KG1 (cell line): ENCODE data around the gene TRMT112.

Experiments
- DNase-seq: peaks from one replicate; lab custom pipeline; 2025; lab: John Stamatoyannopoulos, UW

Gene TRMT112

GRCh38 chr11:64351136-64351631 lies 33.8 kb upstream of the TRMT112 start:
- no peak for DNase-seq

GRCh38 chr11:64349404-64349803 lies 32.0 kb upstream of the TRMT112 start:
- DNase-seq: no peak

GRCh38 chr11:64349025-64349387 lies 31.6 kb upstream of the TRMT112 start:
- no peak for DNase-seq

GRCh38 chr11:64348383-64349024 lies 31.1 kb upstream of the TRMT112 start:
- DNase-seq: no peak

- DNase-seq: no peak
Observed at GRCh38 chr11:64347193-64347867, 30.0 kb upstream of the TRMT112 start.

- DNase-seq: no peak
Observed at GRCh38 chr11:64344787-64345186, 27.4 kb upstream of the TRMT112 start.

GRCh38 chr11:64343767-64344559 lies 26.6 kb upstream of the TRMT112 start:
- no peak for DNase-seq

GRCh38 chr11:64342869-64343745 lies 25.7 kb upstream of the TRMT112 start:
- DNase-seq: no peak

- DNase-seq: no peak
Observed at GRCh38 chr11:64341851-64342791, 24.8 kb upstream of the TRMT112 start.

GRCh38 chr11:64341429-64341828 lies 24.1 kb upstream of the TRMT112 start:
- no peak for DNase-seq

- DNase-seq: peak; percentile 31
Observed at GRCh38 chr11:64340671-64341335, 23.4 kb upstream of the TRMT112 start.

- peak; percentile 88 for DNase-seq
Observed at GRCh38 chr11:64339754-64340408, 22.5 kb upstream of the TRMT112 start, which contains the start of gene CCDC88B. TSS of gene CCDC88B (plus strand) at chr11:64340204. CDS start at chr11:64340267, 63 bp downstream.

GRCh38 chr11:64339286-64339685 lies 21.9 kb upstream of the TRMT112 start:
- no peak for DNase-seq

GRCh38 chr11:64338716-64339115 lies 21.4 kb upstream of the TRMT112 start:
- no peak for DNase-seq

GRCh38 chr11:64337538-64338249 lies 20.3 kb upstream of the TRMT112 start:
- no peak for DNase-seq

- DNase-seq: no peak
Observed at GRCh38 chr11:64334764-64335735, 17.7 kb upstream of the TRMT112 start.

GRCh38 chr11:64333556-64333955 lies 16.2 kb upstream of the TRMT112 start:
- DNase-seq: no peak
